GM19035 (cell line): ENCODE measurements around the gene RNF41.
A peak's percentile ranks its signal among the peaks of the same experiment; 100 is the strongest.

Experiments used
- ATAC-seq: cut with Tn5 transposase; IDR thresholded peaks from one replicate; pipeline ENCODE4 v1.9.1; 2021; ENCODE audit not compliant: unreplicated experiment

RNF41 gene

DNA sequence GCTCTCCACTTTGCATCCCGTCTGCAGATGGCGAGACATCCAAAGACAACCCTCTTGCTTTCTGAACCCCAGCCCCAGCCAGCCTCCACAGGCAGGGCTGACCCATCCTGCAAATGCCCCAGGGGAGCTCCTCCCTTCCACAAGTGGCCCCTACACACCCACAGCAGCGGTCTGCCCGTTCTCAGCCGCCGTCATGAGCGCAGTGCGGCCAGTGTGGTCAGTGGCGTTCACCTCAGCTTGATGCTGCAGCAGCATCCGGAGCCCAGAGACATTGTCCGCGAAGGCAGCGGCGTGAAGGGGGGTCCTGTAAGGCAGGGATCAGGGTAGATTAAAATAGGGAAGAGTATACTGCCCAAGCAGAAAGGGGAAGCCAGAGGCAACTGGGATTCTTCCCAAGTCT is 22.8 kb upstream of the RNF41 start:
- no peak for ATAC-seq

DNA sequence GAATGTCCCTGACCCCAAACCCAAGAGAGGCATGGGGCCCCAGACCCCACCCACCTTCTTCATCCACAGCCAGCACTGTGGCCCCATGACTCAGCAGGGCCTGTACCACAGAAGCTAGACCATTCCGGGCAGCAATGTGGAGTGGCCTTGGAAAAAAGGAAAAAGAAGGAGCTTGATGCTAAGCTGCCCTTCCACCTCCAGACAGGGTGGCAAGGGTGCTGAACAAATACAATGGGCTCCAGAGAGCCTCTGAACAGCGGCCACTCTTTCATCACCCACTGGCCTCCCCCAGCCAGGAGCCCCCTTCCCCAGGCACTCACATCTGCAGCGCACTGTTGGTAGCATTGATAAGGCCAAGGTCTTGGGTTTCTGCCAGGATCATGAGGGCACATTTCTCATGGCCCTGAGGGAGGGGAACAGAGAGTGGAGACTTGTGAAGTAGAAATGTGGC is 22.0 kb upstream of the RNF41 start:
- no peak for ATAC-seq

DNA sequence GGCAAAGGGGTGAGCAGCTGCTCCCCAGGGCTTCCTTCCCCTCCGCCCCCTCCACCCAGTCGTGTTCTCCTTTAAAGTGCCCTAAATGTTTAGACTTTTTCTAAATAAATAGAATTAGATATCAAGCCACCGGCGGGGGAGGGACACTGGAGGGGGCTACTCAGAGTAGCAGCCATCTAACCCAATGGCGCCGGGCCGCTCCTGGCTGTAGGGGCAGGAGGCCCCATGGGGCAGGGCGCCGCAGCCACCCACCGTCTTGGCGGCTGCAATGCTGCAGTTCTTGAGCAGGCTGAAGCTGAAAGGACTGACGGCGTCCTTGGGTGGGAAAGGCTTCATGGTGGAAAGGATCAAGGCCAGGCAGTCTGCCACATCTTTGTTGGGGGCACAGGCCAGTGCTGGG is 21.3 kb upstream of the RNF41 start:
- ATAC-seq: no peak

DNA sequence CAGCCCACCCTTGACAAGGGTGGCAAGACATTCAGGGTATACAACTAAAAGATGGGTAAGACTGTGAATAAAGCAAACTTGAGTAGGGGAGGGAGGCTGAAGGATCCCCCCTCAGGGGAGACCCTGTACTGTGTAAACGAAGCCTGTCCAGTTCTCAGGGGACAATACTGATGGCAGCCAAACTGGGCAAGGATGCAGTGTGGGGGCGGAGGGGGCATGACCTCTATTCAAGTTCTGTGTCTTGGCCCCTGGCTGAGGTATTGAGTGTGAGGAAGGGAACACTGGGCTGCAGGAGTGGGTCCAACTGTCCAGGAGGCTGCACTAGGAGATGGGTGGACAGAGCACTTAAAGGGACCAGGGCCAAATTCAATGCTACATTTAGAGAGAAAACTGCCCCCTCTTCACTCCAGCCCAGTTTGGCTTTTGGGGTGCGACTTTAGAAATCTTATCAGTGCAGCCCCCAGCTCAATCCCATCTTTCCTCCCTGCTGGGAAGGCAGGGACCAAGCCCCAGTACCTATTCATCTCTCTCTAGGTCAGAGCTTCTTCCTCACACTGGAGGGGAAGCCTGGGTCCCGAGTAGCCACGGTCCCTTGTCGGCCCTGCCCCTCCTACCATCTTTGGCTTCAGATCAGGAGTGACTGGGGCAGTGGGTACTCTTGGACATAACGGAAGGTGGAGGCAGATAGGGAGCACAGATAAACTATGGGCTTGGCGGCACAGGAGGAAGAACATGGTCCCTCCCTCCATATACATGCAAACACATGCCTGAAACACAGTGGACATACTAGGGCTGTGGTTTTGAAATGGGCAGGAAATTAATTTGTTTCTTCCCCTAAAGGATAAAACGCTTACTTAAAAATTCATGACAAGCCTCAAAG is 19.9 kb upstream of the RNF41 start:
- no peak for ATAC-seq

DNA sequence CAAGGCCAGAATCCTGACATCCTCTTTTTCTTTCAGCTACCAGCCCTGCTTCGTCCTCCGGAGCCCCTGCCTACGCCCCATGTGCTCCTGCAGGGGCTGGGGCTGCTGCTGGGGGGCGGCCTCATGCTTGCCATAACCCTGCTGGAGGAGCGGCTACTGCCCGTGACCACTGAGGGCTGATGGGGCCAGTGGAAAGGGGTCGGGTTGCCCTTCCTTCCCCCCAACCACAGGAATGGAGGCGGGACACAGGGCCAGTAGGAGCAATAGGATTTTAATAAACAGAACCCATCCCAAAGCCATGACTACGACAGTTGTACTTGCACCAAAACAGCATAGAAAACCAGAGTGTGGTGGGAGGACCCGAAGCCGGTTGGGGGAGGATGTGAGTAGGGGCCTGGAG is 15.8 kb upstream of the RNF41 start:
- ATAC-seq: no peak

DNA sequence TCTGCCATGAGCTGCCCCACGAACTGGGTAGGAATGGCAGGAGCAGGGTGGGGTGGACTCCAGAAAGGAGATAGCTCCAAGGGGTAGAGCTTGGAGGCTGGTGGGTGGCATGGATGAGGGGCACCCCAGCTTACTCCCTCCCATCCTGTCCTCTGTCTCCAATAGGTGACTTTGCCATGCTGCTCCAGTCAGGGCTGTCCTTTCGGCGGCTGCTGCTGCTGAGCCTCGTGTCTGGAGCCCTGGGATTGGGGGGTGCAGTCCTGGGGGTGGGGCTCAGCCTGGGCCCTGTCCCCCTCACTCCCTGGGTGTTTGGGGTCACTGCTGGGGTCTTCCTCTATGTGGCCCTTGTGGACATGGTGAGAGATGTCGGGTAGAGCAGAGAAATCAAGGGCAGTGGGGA is 15.3 kb upstream of the RNF41 start:
- no peak for ATAC-seq

DNA sequence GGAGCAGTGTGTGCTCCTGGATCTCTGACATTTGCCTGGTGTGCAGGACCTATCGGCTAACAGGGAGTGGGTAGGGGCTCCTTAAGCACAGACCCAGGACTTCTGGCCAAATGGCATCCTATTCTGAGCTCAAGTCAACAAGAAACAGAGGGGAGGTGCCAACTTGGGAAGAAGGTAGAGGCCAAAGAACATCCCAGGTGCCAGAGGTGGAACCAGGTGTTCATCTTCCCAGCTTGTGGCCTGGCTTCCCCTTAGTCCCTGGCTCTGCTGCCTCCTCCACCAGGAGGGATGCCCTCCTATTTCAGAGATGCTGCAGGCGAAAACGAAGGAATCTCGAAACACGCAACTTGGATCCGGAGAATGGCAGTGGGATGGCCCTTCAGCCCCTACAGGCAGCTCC is 14.4 kb upstream of the RNF41 start:
- ATAC-seq: no peak

DNA sequence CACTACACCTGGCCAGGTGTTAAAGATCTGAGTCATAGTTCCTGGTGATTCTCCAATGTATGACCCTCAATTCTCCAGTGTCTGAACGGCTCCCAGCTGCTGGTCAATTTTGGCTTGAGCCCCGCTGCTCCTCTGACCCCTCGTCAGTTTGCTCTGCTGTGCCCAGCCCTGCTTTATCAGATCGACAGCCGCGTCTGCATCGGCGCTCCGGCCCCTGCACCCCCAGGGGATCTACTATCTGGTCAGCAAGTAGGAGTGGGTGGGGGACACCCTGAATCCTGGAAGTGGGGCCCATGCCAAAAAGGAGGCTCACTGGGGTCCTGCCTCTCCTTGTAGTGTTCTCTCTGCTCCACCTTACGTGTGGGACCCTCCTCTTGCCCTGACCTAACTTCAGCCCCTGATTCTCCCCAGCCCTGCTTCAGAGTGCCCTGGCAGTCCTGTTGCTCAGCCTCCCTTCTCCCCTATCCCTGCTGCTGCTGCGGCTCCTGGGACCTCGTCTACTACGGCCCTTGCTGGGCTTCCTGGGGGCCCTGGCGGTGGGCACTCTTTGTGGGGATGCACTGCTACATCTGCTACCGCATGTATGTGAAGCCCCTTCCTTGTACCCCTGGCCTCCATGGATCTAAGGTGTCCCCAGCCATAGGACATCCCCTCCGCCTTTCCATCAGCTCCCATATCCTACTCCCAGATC is 13.2 kb upstream of the RNF41 start:
- no peak for ATAC-seq

DNA sequence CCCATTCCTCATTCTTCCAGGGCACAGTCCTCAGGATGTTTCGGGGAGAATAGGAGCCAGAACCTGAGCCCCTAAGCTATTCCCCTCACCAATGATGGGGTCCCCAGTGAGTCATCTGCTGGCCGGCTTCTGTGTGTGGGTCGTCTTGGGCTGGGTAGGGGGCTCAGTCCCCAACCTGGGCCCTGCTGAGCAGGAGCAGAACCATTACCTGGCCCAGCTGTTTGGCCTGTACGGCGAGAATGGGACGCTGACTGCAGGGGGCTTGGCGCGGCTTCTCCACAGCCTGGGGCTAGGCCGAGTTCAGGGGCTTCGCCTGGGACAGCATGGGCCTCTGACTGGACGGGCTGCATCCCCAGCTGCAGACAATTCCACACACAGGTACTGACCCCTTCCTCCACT is 9.5 kb upstream of the RNF41 start:
- ATAC-seq: no peak

DNA sequence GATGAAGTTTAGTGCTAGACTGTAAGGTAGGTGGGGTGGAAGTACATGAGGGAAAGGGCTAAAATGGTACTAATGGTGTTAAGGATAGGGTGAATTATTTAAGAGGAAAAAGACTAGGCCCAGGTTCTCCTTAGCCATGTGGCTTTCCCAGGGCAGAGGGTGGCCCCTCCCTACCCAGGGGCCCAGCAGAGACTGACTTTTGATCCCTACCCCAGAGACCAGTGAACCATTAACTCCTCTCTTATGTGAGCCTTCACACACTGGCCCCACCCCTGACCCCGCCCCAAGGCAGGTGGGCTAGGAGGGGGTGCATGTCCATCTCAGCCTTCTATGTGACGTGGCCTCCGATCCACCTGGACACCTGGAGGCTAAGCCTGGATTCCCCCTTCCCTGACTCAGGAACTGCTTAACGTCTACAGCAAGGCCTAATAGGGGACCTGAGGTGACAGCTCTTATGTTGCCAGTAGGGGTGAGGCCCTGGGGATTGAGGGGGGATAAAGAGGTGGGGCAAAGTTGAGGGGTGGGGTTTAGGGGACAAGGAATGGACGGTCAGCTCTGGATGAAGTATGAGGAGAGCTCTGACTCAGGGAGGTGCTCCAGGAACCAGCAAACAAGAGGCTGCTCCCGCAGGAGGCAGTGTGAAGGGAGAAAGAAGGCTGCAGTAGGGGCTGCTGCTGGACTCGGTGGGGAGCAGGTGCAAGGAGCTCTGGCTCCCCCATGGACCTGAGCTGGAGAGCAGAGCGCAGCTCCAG is 8.9 kb upstream of the RNF41 start:
- no peak for ATAC-seq

DNA sequence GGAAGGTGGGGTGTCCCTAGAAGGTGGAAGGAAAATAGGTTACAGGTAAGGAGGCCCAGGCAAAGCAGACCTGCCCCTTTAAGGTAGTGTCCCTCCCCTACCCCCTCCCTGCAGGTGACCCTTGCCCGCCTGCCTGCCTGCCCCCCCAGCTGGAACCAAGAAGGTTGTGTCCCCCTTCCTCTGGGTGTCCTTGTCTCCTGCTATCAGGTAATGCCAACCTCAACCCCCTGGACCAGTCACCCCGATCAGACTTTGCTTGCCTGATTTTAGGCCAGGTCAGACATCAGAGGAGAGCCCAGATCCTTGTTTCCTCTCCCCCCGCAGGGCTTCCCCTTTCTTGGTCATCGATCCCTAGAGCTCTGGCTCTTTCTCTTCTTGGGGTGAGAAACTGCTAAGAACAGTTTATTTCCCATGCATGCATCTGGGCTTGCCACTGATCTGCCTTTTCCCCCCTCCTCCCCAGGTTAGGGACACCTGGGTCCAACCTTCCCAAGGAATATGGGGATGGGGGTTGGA is 8.3 kb upstream of the RNF41 start, which contains the start of gene SLC39A5:
Gene SLC39A5, plus strand, starts transcription at position 136 of the 516 bp plus-strand sequence. CDS start 1,224 bp downstream, outside the sequence.
- no peak for ATAC-seq

DNA sequence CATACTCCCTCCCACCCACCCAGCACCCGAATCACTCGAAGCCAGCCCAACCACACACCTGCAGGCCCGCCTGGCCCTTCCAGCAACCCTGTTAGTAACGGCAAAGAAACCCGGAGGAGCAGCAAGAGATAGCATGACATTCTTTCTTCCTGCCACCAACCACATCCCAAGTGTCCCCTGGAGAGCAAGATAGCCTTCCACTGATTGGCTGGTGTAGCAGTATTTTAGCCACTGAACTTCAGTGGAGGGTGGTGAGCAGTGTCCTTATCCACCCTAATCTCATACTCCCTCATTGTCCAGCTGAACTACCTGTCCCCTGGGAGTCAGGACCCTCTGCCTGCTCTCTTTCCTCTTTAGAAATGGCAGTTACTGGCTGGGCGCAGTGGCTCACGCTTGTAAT is 7.4 kb upstream of the RNF41 start:
- ATAC-seq: no peak

DNA sequence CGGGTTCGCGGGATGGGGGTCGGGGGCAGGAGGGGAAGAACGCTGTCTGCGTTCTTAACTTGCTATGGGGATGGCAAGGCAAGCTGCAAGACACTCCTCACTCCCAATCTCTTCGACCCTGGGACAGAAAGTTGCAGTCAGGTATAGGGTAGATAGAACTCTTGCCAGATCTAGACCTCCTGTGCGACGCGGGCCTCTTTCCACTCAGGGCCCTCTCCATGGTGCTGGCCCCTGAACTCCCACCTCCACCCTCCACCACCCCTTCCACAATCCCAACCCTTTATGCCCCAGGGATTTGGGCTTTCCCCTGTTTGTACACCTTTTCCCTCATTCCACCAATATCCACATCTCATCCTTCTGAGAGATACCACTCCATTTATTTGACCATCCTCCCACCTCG is 3.2 kb upstream of the RNF41 start:
- ATAC-seq: no peak

DNA sequence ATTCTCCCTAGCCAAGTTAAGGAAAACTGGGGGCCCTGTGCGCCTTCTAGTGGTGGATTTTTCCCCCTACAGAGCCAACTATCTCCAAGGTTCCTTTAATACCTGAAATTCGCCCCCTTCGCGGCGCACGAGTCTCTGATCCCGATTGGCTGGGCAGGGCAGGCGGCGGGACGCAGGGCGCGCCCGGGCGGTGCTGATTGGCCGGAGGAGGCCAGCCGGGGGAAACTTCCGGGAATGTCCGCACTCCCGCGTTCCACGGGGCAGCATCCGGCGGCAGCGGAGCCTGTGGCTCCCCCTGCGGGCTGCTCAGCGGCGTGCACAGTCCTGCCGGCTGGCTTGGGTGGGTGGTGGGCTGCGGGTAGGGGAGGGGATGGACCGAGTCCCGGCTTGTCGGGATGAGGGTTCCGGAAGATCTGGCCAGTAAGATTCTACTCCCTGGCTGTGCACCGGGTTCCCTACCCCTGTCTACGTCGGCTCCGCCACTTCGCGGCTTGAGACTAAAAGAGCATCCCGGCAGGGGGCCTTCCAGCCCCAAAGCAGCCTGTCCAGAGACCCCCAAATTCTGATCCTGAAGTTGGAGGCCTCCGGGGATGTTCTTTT is 2.5 kb upstream of the RNF41 start, which contains the start of gene NABP2:
Gene NABP2, plus strand, starts transcription at position 241 of the 600 bp plus-strand sequence. CDS start 515 bp downstream, outside the sequence.
- peak; percentile 79 for ATAC-seq

DNA sequence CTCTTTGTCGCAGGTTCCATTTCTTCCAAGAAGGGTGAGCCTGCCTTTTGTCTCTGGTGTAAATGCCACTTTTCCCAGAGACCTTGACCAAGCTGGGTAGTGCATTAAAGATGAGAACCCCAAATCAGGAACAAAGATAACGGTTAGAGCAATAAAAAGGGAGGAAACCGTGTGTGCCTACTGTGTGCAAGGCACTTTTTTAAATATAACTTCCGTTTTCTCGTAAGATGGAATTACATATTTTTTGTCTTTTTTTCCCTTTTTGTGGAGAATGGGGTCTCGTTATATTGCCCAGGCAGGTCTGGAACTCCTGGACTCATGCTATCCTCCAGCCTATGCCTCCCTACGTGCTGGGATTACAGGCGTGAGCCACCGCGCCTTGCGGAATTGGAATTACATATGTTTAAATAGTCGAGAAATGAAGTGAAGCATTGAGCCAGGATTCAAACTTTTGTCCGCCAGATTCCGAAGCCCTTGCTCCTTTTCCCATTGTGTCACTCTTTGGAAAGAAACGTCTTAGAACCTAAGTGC is 1.9 kb upstream of the RNF41 start:
- no peak for ATAC-seq

DNA sequence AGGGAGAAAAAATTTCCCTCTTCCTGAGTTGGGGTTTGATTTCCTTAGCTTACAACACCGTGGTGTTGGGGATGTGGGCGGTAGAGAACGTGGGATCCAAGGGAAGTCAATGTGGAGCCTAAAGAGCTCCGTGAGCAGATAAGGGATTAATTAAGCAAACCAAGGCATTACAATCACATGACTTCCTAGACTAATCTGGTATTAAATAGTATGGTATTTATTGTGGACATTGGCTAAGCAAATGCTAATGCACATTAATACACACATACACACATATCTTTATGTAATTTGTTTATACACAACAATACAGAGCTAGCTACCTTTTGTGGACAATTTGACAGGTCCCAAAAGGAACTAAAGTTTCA is 791 bp upstream of the RNF41 start:
- ATAC-seq: no peak

DNA sequence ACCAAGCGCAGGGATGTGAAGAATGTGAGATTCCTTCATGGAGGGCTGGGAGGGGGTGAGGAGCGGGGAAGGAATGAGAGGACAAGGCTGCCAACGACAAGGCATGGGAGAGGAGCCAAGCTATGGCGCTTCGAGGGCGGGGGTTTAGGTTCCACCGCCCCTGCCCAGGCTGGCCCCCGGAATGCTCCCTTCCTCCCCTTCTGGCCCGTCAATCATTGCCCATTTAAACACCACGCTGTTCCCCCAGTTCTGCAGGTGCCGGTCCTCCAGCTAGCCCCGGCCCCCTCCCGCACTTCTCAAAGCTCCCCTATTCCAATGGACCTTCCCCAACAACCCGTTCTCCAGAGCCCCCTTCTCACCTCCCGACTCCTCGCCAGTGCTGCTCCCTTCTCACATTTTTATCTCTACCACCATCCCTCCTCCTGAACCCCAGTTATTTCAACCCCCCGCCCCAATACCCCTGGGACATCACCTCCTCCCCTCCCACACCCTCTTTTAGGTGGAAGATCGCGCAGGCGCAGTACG is 428 bp downstream of the RNF41 start:
- ATAC-seq: peak; percentile 25

DNA sequence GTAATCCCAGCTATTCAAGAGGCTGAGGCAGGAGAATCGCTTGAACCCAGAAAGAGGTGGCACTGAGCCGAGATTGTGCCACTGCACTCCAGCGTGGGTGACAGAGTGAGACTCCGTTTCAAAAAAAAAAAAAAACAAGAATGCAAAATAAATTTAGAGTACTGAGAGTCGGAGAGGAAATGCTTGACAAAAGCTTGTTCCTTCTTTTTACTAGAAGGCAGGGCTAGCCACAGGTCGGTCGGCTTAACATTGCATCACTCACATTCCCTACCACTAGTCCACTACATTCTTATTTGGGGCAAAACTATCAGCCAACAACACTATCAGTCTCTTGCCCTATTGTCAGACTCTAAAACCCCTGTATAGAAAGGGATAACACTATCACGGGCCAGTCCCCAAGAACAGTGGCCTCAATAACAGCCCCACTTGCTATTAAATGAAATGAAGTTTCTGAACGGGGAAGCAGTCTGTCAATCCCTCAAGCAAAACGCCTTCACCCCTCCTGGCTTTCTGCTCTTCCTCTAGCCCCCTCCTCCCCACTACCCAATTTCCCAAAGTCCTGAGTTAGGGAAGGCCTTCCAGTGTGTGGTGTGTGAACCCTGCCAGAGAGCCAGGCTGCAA is 1.0 kb downstream of the RNF41 start:
- ATAC-seq: no peak

DNA sequence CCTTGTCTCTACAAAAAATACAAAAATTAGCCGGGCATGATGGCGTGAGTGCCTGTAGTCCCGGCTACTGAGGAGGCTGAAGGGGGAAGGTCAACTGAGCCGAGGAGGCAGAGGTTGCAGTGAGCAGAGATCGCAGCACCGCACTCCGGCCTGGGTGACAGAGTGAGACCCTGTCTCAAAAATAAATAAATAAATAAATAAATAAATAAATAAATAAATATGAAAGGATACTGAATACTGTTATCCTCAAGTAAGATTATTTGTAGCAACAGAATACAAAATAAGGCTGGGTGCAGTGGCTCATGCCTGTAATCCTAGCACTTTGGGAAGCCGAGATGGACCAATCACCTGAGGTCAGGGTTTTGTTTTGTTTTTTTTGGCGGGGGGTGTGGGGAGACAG is 1.9 kb downstream of the RNF41 start:
- no peak for ATAC-seq

DNA sequence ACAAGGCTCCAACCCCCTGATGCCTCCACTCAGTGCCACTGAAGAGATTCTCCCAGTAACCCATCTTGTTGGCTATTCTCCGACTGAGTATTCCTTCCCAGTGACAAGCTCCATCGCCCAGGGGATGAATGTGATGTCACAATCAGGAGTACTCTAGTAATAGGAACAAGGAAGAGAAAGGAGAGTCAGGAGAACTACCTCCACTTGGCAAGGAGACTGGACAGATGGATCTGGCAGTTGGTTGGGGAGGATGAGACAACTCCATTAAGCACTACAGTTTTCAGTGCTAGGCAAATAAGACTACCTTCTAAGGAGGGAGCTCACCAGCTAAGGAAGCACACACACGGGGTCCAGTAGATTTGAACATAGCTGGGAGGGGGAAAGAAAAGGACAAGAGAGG is 5.3 kb downstream of the RNF41 start:
- no peak for ATAC-seq
